ENCODE results near the gene PCED1B.

DNA sequence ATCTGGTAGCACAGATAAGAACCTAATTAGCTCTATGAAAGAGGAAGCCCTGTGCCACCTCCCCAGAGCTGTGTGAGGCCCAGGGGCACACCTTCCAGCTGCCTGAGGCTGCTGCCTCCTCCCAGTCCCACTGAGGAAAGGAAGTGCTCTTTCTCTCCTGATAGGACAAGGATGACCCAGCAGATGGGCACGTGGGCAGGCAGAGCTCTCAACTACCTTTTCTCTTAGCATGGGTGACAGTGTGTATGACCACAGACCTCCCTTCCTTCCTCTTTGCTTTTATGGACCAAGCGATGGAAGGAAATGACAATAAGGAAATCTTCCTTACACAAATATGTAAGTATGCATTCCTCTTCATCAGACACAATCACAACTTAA lies 127.9 kb downstream of the PCED1B start:
- TF ChIP-seq, protein P1, sequence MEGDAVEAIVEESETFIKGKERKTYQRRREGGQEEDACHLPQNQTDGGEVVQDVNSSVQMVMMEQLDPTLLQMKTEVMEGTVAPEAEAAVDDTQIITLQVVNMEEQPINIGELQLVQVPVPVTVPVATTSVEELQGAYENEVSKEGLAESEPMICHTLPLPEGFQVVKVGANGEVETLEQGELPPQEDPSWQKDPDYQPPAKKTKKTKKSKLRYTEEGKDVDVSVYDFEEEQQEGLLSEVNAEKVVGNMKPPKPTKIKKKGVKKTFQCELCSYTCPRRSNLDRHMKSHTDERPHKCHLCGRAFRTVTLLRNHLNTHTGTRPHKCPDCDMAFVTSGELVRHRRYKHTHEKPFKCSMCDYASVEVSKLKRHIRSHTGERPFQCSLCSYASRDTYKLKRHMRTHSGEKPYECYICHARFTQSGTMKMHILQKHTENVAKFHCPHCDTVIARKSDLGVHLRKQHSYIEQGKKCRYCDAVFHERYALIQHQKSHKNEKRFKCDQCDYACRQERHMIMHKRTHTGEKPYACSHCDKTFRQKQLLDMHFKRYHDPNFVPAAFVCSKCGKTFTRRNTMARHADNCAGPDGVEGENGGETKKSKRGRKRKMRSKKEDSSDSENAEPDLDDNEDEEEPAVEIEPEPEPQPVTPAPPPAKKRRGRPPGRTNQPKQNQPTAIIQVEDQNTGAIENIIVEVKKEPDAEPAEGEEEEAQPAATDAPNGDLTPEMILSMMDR (IDR thresholded peaks at IDR 0.05): no peak
- TF ChIP-seq EZH2 (IDR thresholded peaks at IDR 0.05): no peak

All from neural progenitor cell (in vitro differentiated cells).